Activated T-cell treated with anti-CD3 and anti-CD28 coated beads for 4 hours (primary cell): ENCODE results near the gene ANKLE2.
A peak's percentile ranks its signal among the peaks of the same experiment; 100 is the strongest.
"Not testable (repeated sequence)": the region's sequence is repeated elsewhere in the genome, so short reads cannot be mapped to it uniquely, and the experiment has no call there.

Experiments
- DNase-seq: peaks from one replicate; pipeline ENCODE4 v3.0.0-alpha.2; 2020

Gene ANKLE2

GRCh38 chr12:132718644-132719043, 43.0 kb downstream of the ANKLE2 start:
- DNase-seq: no peak

GRCh38 chr12:132717531-132718387, 43.9 kb downstream of the ANKLE2 start:
- DNase-seq: no peak

GRCh38 chr12:132717011-132717410, 44.6 kb downstream of the ANKLE2 start:
- DNase-seq: no peak

GRCh38 chr12:132716356-132716755, 45.3 kb downstream of the ANKLE2 start:
- DNase-seq: no peak

GRCh38 chr12:132715874-132716273, 45.8 kb downstream of the ANKLE2 start:
- no peak for DNase-seq

- DNase-seq: no peak
Observed at GRCh38 chr12:132713123-132713522, 48.5 kb downstream of the ANKLE2 start.

GRCh38 chr12:132711080-132711843, 50.4 kb downstream of the ANKLE2 start:
- DNase-seq: peak; percentile 13

- peak; percentile 81 for DNase-seq
Observed at GRCh38 chr12:132710405-132711079, 51.1 kb downstream of the ANKLE2 start, which contains the start of gene PGAM5. PGAM5 (plus strand) TSS chr12:132710842; CDS start chr12:132710877, 35 bp downstream.

GRCh38 chr12:132710043-132710404, 51.6 kb downstream of the ANKLE2 start:
- DNase-seq: no peak

GRCh38 chr12:132708150-132708549, 53.5 kb downstream of the ANKLE2 start:
- DNase-seq: no peak

- DNase-seq: no peak
Observed at GRCh38 chr12:132707241-132707640, 54.4 kb downstream of the ANKLE2 start.

GRCh38 chr12:132703641-132704040, 58.0 kb downstream of the ANKLE2 start:
- no peak for DNase-seq

- DNase-seq: no peak
Observed at GRCh38 chr12:132702640-132703039, 59.0 kb downstream of the ANKLE2 start.

GRCh38 chr12:132700212-132700822, 61.3 kb downstream of the ANKLE2 start:
- no peak for DNase-seq

GRCh38 chr12:132698341-132698740, 63.3 kb downstream of the ANKLE2 start:
- DNase-seq: no peak

GRCh38 chr12:132695431-132695830, 66.2 kb downstream of the ANKLE2 start:
- no peak for DNase-seq

- DNase-seq: not testable (repeated sequence)
Observed at GRCh38 chr12:132694888-132695287, 66.7 kb downstream of the ANKLE2 start.

GRCh38 chr12:132692030-132692429, 69.6 kb downstream of the ANKLE2 start:
- not testable (repeated sequence) for DNase-seq

- no peak for DNase-seq
Observed at GRCh38 chr12:132690112-132690511, 71.5 kb downstream of the ANKLE2 start.

GRCh38 chr12:132689227-132689626, 72.4 kb downstream of the ANKLE2 start:
- no peak for DNase-seq

- DNase-seq: peak; percentile 90
Observed at GRCh38 chr12:132687211-132688164, 74.1 kb downstream of the ANKLE2 start, which contains the start of the genes POLE and PXMP2. POLE (minus strand) TSS chr12:132687342; CDS start chr12:132687315, 27 bp downstream. PXMP2 (plus strand) TSS chr12:132687587; CDS start chr12:132687671, 84 bp downstream.
